Measurements from ENCODE around the gene F10.

Gene F10

DNA sequence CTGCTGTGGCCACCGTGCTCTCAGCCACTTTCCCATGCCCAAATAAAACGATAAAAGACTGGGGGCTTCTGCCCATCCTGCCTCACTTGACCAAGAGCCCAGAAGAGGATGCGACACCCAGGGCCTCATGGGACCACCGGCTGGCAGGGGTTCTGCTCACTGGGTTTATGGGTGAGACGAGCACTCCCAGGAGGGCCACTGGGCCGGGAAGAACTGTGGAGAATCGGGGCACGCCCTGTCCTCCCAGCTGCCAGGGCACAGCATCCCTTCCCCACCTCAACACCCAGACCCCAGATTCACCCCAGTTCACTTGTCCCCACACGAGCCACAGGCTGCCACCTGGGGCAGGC, 4.7 kb upstream of the F10 start:
- DNase-seq, result no peak

DNA sequence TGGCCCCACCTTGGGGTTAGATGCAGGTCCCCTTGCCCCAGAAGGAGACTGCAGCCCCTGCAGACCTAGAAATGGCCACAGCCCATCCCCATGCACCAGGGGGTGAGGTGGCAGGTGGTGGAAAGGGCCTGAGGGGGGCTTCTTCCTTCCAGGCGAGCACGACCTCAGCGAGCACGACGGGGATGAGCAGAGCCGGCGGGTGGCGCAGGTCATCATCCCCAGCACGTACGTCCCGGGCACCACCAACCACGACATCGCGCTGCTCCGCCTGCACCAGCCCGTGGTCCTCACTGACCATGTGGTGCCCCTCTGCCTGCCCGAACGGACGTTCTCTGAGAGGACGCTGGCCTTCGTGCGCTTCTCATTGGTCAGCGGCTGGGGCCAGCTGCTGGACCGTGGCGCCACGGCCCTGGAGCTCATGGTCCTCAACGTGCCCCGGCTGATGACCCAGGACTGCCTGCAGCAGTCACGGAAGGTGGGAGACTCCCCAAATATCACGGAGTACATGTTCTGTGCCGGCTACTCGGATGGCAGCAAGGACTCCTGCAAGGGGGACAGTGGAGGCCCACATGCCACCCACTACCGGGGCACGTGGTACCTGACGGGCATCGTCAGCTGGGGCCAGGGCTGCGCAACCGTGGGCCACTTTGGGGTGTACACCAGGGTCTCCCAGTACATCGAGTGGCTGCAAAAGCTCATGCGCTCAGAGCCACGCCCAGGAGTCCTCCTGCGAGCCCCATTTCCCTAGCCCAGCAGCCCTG, 4.2 kb upstream of the F10 start:
- DNase-seq, result no peak

DNA sequence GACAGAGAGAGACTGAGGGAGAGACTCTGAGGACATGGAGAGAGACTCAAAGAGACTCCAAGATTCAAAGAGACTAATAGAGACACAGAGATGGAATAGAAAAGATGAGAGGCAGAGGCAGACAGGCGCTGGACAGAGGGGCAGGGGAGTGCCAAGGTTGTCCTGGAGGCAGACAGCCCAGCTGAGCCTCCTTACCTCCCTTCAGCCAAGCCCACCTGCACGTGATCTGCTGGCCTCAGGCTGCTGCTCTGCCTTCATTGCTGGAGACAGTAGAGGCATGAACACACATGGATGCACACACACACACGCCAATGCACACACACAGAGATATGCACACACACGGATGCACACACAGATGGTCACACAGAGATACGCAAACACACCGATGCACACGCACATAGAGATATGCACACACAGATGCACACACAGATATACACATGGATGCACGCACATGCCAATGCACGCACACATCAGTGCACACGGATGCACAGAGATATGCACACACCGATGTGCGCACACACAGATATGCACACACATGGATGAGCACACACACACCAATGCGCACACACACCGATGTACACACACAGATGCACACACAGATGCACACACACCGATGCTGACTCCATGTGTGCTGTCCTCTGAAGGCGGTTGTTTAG, 3.3 kb upstream of the F10 start:
- no peak for DNase-seq

DNA sequence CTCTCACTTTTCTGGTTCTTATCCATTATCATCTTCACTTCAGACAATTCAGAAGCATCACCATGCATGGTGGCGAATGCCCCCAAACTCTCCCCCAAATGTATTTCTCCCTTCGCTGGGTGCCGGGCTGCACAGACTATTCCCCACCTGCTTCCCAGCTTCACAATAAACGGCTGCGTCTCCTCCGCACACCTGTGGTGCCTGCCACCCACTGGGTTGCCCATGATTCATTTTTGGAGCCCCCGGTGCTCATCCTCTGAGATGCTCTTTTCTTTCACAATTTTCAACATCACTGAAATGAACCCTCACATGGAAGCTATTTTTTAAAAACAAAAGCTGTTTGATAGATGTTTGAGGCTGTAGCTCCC, 2.8 kb upstream of the F10 start:
- DNase-seq, result no peak

DNA sequence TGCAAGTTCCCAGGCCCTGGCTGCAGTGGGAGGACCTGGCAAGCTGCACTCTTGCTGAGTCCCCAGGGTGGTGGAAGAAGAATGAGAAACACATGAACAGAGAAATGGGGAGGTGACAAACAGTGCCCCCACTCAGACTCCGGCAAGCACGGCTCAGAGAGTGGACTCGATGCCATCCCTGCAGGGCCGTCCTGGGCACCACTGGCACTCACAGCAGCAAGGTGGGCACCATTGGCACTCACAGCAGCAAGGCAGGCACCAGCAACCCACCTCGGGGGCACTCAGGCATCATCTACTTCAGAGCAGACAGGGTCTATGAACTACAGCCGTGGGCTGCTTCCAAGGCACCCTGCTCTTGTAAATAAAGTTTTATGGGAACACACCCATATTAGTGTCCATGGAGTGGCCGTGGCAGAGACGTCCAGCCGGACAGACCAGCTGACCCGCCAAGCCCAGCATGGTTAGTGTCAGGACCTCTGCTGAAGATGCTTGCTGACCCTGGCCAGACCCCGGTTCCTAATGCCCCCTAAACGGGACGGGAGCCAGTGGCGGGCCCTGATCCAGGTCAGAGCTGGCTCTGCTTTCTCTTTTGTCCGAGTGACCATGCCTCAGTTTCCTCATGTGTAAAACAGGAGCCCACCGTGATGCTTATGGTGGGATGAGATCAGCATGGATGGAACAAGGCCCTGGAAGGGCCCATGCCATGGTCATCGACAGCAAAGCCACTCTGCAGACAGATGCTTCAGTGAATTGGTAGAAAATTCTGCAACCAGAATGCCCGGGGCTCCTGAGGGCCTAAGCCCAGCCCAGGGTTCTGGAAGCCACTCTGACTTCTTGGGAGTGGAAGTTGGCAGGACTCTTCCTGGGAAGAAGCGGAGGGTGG, 2.1 kb upstream of the F10 start:
- DNase-seq, result no peak

DNA sequence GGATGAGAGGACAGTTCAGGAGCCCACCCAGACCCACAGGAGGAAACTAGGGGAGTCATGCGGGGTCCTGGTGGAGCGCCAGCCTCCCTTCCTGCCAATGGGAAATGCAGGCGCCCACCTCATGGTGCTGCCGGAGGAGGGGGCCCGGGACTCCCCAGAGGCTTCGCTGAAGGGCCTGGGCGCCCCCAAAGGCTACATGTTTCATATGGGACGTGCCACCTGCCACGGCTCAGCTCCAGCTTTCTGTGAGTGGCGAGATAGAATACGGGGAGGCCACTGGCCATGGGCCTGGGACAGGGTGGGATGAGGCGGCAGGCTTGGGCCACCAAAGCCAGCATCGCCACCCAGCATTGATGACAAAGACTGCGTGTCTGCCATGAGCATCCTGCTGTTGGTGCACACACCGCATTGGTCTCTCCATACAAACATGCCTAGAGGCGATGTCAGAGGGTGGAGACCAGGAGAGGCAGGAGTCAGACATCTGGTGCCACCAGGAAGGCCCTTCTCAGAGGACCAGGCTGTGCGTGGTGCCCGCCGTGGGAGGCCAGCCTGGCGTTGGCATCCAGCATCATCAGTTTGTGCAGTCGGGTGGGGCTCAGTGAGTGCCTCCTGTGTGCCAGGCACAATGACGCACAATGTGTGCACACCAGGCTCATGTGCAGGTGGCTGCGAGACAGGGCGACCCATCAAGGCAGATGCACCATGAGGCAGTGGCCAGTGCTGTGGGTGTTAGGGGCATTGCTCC, 1.2 kb upstream of the F10 start:
- DNase-seq, result no peak

DNA sequence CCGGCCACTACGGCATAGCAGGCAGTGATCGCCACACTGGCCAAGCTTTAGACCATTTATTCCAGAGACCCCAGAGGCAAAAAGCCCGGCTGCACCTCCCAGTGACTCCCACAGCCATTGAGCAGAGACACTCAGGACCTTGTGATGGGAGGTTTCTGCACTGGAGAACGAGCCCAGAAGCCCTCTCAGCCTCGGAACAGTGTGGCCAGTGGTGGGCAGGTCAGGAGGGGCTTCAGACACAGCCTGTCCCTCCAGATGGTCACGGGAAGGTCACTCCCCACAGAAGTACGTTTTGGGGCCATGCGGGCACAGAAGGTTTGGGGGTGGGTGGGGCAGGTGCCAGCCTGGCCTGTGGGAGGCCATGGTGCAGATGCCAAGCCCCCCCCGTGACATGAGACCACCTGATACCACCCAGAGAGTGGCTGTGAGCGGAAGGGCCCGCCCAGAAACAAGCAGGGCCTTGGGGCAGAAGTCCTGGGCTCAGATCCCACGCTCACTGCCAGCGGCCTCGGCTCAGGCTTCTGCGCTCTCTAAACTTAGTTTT, 599 bp upstream of the F10 start:
- no peak for DNase-seq

DNA sequence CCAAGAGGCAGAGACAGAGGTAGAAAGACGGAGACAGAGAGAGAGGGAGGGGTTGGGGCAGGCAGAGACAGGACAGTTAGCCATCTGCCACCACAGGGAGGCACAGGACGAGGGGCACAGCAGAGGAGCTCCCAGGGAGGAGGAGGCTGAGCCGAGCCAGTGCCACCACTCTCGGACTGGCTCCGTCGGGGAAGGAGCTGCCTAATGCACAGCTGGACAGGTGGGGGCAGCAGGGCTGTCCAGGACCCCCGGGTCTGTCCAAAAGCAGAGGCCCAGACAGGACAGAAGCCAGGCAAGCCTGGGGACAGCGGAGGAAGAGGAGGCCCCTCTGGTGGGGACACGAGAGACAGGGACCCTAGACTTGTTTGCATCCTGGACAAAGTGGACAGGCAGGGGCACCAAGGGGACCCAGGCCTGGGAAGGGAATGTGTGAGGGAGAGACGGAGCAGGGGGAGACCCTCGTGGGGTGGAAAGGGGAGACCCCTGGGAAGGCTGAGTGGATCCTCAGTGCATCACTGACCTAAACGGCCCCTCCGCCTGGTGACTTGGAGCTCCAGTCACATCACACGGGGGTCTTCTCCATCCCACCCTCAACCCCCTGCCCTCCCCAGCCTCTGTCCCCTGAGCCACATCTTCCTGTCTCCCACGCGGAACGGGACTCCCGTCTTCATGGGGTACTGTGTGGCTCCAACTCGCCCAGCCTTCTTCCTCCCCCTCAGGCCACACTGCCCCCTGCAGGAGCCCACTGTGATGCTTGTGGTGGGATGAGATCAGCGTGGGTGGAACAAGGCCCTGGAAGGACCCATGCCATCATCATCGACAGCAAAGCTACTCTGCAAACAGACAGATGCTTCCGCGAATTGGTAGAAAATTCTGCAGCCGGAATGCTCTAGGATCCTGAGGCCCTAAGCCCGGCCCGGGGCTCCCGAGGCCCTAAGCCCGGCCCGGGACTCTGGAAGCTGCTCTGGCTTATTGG, 915 bp downstream of the F10 start:
- DNase-seq, result peak; percentile 28

DNA sequence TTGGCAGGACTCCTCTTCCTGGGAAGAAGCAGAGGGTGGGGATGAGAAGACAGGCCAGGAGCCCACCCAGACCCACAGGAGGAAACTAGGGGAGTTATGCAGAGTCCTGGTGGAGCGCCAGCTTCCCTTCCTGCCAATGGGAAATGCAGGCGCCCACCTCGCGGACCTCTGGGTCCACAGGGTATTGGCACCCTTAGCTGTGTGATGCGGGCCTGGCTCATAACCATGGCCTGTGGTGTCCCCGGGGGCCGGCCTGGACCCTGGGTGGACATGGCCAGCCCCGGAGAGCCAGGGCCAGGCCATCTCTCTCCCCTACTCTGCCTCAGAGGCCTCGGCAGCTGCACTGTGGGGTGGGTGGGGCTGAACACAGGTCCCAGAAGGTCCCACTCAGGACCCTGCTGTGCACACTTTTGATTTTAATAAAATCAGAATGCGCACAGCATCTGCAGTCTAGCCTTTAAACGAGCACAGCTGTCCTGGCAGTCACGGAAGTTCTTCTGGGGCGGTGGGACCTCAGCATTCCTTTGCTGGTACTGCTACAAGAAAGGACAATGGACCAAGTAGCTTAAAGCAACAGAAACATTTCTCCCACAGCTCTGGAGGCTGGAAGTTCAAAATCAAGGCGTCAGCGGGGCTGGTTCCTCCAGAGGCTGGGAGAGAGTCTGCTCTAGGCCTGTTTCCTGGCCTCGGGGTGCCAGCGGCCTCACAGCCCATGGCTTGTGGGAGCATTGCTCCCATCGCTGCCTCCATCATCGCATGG, 1.8 kb downstream of the F10 start:
- no peak for DNase-seq

DNA sequence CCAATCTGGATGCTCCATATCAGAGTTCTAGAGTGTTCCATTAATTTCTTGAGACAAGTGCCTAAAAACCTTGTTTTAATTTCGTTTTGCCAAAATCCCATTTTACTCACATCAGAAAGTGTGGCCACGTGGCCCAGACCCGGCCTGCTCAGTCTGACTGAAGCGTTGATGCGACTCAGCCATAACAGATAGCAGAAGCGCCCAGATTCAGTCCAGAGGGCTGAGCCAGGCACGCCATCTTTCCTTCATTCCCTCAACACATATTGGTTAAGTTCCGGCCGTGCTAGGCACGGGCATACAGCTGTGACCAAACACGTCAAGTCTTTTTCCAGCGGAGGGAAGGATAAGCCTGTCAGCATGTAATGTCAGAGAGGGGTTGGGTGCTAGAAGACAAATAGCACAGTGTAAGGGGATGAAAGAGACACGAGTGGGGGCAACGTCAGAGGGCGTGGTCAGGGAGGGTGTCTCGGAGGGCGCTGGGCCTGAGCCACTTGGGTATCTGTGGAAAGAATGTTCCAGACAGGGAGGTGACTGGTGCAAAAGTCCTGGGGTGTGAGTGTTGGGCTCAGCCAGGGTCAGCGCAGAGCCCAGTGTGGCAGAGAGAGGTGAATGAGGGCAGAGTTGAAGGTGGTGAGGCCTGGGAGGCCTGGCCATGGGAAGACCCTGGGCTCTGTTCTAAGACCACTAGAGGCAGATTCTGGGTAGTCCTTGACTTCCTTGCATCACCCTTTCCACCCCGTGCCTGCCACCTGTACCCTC, 3.1 kb downstream of the F10 start:
- no peak for DNase-seq

DNA sequence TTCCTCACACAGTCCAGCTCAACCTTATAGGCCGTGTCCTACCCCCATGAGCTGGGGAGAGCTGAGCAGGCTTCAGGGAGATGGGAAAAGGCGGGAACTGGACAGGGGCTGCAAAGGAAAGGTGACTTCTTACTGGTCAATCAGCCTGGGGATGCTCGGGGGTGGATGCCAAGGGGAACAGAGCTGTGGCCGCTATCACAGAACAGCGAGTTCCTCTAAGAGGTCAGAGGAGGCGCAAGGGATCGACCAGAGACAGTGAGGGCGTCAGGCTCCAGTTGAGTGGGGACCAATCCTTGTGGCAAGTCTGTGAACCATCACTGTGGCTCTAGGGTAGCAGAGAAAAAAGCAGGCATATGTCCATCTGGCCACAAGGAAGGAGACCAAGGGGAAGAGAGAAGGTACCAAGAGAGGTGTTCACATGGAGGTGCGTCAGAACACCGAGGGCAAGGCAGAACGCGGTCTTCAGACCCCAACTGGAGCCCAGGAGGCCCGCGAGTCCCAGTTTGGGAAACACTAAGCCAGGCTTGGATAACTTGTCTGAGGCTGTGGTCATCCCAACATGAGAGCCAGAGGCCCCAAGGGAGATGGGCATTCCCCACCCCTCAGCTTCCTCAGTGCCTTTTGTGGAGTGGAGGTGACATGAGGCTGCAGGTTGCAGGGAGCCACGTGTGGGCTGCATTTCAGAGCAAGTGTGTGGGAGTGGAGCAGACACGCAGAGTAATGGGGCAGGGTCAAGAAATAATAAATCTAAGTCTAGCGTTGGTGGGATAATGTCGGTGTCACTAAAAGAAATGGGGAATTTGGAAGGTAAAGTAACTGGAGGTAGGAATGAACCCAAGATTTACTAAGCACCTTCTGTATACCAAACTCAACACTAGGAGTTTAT, 3.9 kb downstream of the F10 start:
- no peak for DNase-seq

DNA sequence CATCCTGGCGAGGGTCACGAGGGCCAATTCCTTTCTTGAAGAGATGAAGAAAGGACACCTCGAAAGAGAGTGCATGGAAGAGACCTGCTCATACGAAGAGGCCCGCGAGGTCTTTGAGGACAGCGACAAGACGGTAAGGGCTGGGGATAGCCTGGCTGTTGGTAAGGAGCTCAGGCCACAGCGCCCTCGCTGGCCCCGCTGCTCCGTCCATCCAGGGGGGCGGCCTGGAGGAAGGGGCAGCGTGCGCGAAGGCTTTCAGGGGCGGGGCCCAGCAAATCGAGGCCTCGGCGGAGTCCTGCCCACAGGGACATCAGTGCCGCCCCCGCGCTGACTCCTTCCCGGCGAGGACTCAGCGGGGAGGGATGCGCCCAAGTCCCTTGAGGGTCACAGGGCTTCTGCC, 6.9 kb downstream of the F10 start:
- DNase-seq, result no peak

DNA sequence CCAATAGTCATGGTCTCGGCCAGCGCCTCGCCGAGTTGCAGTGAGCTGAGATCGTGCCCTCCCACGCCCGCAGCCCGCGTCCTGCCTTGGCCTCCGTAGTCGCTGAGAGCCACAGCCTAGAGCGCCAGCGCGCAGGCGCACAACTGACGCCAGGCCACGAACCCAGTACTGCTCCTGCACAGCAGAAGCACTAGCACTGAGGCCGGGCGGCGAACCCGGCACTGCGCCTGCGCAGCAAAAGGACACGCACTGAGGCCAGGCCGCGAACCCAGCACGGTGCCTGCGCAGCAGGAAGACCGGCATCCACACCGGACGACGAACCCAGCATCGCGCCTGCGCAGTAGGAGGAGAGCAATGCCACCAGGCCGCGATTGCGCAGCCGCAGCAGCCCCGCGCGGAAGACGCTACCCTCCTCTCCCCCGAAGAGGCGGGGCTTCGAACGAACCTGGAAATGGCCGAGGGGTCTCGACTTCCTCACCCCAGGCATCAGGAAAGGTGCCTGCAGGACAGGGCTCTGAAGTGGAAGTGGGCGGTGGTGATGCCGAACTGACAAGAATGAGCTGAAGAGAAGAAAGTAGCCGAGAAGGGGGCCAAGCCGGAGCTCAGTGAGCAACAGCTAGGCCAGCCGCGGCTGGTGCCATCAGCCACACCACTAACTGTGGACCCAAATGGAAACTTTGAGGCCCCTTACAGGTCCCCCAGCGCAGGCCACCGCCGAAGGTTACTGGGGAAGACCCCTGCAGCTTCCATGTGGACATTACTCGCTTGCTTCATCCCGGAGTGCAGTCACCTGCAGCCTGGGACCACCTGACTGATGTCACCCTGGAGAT, 7.5 kb downstream of the F10 start:
- no peak for DNase-seq

DNA sequence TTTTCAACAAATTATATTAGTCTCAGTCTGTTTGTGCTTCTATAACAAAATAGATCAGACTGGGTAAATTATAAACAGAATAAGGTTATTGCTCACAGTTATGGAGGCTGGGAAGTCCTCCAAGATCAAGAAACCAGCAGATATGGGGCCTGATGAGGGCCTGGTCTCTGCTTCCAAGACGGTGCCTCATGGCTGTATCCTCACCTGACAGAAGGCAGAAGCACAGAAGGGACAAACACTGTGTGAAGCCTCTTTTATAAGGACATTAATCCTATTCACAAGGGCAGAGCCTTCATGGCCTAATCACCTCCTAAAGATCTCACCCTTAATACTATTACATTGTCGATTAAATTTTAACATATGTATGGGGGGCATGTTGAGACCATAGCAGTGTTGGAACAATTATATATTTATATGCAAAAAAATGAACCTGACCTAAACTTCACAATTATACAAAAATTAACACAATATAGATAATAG, 12.7 kb downstream of the F10 start:
- DNase-seq, result peak; percentile 93

DNA sequence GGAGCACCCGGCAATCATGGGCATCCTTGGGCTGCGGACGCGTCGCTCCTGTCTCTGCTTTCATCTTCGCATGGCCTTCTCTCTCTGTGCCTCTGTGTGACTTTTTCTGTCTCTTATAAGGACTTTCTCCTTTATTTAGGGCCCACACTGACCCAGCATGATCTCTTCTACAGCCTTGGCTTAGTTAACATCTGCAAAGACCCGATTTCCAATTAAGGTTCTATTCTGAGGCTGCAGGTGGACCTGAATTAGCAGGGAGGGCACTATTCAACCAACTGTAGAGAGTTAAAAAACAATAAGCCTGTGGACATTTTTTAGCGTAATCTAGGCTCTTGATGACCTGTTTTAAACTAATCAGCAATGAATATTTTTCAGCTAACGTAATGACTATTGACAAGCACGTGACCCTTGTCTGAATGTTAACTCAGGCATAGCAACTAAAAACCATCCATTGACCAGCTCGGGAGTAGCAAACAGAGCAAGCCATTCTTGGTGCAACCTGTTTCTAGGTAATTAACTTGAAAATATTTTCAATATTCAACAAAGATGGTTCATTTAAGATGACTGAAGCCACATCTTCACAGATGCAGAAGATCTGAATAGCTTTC, 15.2 kb downstream of the F10 start:
- DNase-seq, result no peak

DNA sequence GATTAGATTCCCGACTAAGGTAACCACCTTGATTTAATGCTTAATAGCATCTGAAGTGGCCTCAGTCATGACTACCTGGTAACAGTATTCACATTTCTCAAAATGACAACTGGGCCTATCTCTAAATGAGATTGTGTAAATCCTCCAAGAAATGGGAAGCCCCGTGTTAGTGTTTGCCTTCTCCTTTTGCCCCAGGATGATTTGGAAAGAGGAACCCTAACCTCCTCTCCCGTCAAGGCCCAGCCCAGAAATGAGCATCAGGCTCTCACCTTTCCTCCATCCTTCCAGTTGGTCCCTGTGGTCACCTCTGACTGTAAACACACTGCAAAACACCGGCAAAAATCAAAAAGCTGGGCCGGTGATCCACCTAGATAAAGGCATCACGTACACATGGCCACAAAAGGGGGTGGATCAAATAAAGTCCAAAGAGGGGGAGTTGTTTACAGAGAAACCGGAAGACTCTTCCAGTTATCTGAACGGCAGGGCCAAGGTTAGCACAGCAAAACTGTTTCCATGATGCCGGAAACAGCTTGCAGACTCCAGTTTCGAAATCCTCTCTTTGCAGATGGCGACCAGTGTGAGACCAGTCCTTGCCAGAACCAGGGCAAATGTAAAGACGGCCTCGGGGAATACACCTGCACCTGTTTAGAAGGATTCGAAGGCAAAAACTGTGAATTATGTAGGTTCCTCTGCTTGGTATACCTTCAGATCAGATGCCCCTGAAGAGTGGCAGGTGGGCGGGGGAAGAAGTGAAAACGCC, 16.4 kb downstream of the F10 start:
- no peak for DNase-seq

DNA sequence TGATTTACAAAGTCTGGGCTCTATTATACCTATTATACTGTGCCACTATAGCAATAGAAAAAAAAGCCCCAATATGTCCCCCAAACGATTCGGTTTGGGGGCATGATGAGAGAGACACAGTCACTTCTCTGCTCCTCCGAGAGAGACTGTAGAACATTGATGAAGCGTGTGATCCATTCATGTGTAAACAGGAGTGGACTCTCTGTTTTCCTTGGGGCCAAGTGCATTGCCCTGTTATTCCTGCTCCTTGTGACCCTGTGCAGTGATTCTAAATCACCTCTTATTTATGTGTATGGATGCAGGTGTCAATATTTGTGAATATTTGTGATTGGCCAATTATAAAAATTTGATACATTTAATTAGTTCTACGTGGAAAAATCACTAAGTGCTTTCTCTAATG, 17.0 kb downstream of the F10 start:
- DNase-seq, result no peak
